Measurements from ENCODE around the gene TMEM200A. TPM values are rescaled to one million over a fixed set of nuclear protein-coding genes. Genes with fewer than 3 reads are reported as not detected.

The TMEM200A gene
- total RNA-seq, 1 donor from 2014 or later, result 0.79 TPM

Other genes with a start within 250 kb of the TMEM200A start
- gene SAMD3, start 143.1 kb upstream of the TMEM200A start, total RNA-seq, result not detected in 2 replicates